ENCODE measurements around the gene ANKS1B. TPM values are rescaled to one million over a fixed set of nuclear protein-coding genes. Genes with fewer than 3 reads are reported as not detected.
"Not testable (repeated sequence)": the region's sequence is repeated elsewhere in the genome, so short reads cannot be mapped to it uniquely, and the experiment has no call there.

The ANKS1B gene
- total RNA-seq, 2 experiments from 2014 or later, result 0.96 to 1.1 TPM

GRCh38 chr12:98786653-98787052, 1198.1 kb downstream of the ANKS1B start:
- no peak for ATAC-seq
- H3K9me3 Mint-ChIP-seq (ENCODE audit: low read depth), result no peaks in the 10 kb centered on the region

GRCh38 chr12:98783420-98783819, 1201.3 kb downstream of the ANKS1B start:
- peaks cover 41% of the 10 kb centered on the region for H3K27me3 Mint-ChIP-seq
- H3K36me3 Mint-ChIP-seq, result no peaks in the 10 kb centered on the region
- H3K4me3 Mint-ChIP-seq, result no peak overlapping the region
- H3K9me3 Mint-ChIP-seq (ENCODE audit: low read depth), result no peaks in the 10 kb centered on the region
- DNase-seq (no peak), ATAC-seq (no peak)
- peaks cover 8% of the 10 kb centered on the region for H3K4me1 Mint-ChIP-seq
- CTCF ChIA-PET, result interaction anchor here (1.8 kb wide), 1 partner anchor 14 kb away, joined by 4 read pairs; no protein-coding TSS in a partner anchor
- H3K27ac Mint-ChIP-seq, result no peak overlapping the region

More at GRCh38 chr12:98786653-98787052, 1198.1 kb downstream of the ANKS1B start:
- Mint-ChIP-seq H3K4me3 (no peak overlapping the region), H3K27ac (no peak overlapping the region), H3K27me3 (peaks cover 47% of the 10 kb centered on the region), H3K4me1 (no peaks in the 10 kb centered on the region), H3K36me3 (no peaks in the 10 kb centered on the region)
- CTCF ChIA-PET, result no interaction called here
- no peak for DNase-seq

GRCh38 chr12:98780261-98780660, 1204.5 kb downstream of the ANKS1B start:
- Mint-ChIP-seq H3K27me3 (peaks cover 31% of the 10 kb centered on the region), H3K4me1 (peaks cover 8% of the 10 kb centered on the region), H3K4me3 (no peak overlapping the region), H3K27ac (no peak overlapping the region), H3K36me3 (no peaks in the 10 kb centered on the region), H3K9me3 (ENCODE audit: low read depth) (no peaks in the 10 kb centered on the region)
- DNase-seq (no peak), ATAC-seq (no peak)
- CTCF ChIA-PET, result no interaction called here

GRCh38 chr12:98772818-98773217, 1211.9 kb downstream of the ANKS1B start:
- H3K36me3 Mint-ChIP-seq, result no peaks in the 10 kb centered on the region
- no peak for ATAC-seq

GRCh38 chr12:98771811-98772752, 1212.7 kb downstream of the ANKS1B start:
- no peak overlapping the region for H3K27ac Mint-ChIP-seq
- ATAC-seq (no peak), DNase-seq (no peak)
- H3K4me3 Mint-ChIP-seq, result no peak overlapping the region
- peaks cover 4% of the 10 kb centered on the region for H3K27me3 Mint-ChIP-seq
- H3K9me3 Mint-ChIP-seq (ENCODE audit: low read depth), result no peaks in the 10 kb centered on the region
- H3K36me3 Mint-ChIP-seq, result no peaks in the 10 kb centered on the region
- H3K4me1 Mint-ChIP-seq, result peaks cover 2% of the 10 kb centered on the region
- CTCF ChIA-PET, result no interaction called here

More at GRCh38 chr12:98772818-98773217, 1211.9 kb downstream of the ANKS1B start:
- H3K4me1 Mint-ChIP-seq, result peaks cover 2% of the 10 kb centered on the region
- no peak overlapping the region for H3K27ac Mint-ChIP-seq
- peaks cover 1% of the 10 kb centered on the region for H3K27me3 Mint-ChIP-seq
- no peak overlapping the region for H3K4me3 Mint-ChIP-seq
- H3K9me3 Mint-ChIP-seq (ENCODE audit: low read depth), result no peaks in the 10 kb centered on the region
- CTCF ChIA-PET, result no interaction called here
- DNase-seq, result no peak

GRCh38 chr12:98770230-98770629, 1214.5 kb downstream of the ANKS1B start:
- H3K4me3 Mint-ChIP-seq, result no peak overlapping the region
- H3K36me3 Mint-ChIP-seq, result no peaks in the 10 kb centered on the region
- ATAC-seq, result no peak
- DNase-seq, result no peak
- peaks cover 2% of the 10 kb centered on the region for H3K4me1 Mint-ChIP-seq
- CTCF ChIA-PET, result interaction anchor here (0.6 kb wide), 1 partner anchor 82 kb away, joined by 4 read pairs; no protein-coding TSS in a partner anchor
- no peaks in the 10 kb centered on the region for H3K9me3 Mint-ChIP-seq (ENCODE audit: low read depth)
- peaks cover 4% of the 10 kb centered on the region for H3K27me3 Mint-ChIP-seq
- H3K27ac Mint-ChIP-seq, result no peak overlapping the region

- no peak overlapping the region for H3K4me3 Mint-ChIP-seq
- H3K27ac Mint-ChIP-seq, result no peak overlapping the region
- peaks cover 10% of the 10 kb centered on the region for H3K27me3 Mint-ChIP-seq
- ATAC-seq, result no peak
- CTCF ChIA-PET, result interaction anchor here (1.0 kb wide), 1 partner anchor 25 kb away, joined by 3 read pairs; no protein-coding TSS in a partner anchor
- no peaks in the 10 kb centered on the region for H3K9me3 Mint-ChIP-seq (ENCODE audit: low read depth)
- no peaks in the 10 kb centered on the region for H3K36me3 Mint-ChIP-seq
- peaks cover 2% of the 10 kb centered on the region for H3K4me1 Mint-ChIP-seq
- DNase-seq, result no peak
Measured at GRCh38 chr12:98769068-98769467, 1215.7 kb downstream of the ANKS1B start.

- Mint-ChIP-seq H3K4me1 (peaks cover 2% of the 10 kb centered on the region), H3K27me3 (peaks cover 17% of the 10 kb centered on the region), H3K4me3 (no peak overlapping the region), H3K36me3 (no peaks in the 10 kb centered on the region), H3K9me3 (ENCODE audit: low read depth) (no peaks in the 10 kb centered on the region), H3K27ac (no peak overlapping the region)
- CTCF ChIA-PET, result no interaction called here
- DNase-seq (no peak), ATAC-seq (no peak)
Measured at GRCh38 chr12:98767248-98767647, 1217.5 kb downstream of the ANKS1B start.

- no peak overlapping the region for H3K4me3 Mint-ChIP-seq
- no peak for DNase-seq
- peaks cover 26% of the 10 kb centered on the region for H3K27me3 Mint-ChIP-seq
- H3K4me1 Mint-ChIP-seq, result no peaks in the 10 kb centered on the region
- no peaks in the 10 kb centered on the region for H3K9me3 Mint-ChIP-seq (ENCODE audit: low read depth)
- ATAC-seq, result no peak
- no peak overlapping the region for H3K27ac Mint-ChIP-seq
- no peaks in the 10 kb centered on the region for H3K36me3 Mint-ChIP-seq
- CTCF ChIA-PET, result no interaction called here
Measured at GRCh38 chr12:98763656-98764055, 1221.1 kb downstream of the ANKS1B start.

GRCh38 chr12:98758331-98758730, 1226.4 kb downstream of the ANKS1B start:
- no peak for DNase-seq
- CTCF ChIA-PET, result no interaction called here
- Mint-ChIP-seq H3K9me3 (ENCODE audit: low read depth) (no peaks in the 10 kb centered on the region), H3K27me3 (peaks cover 16% of the 10 kb centered on the region), H3K36me3 (peaks cover 1% of the 10 kb centered on the region), H3K4me1 (peaks cover 23% of the 10 kb centered on the region), H3K27ac (no peak overlapping the region), H3K4me3 (no peak overlapping the region)
- ATAC-seq, result no peak

- CTCF ChIA-PET, result no interaction called here
- H3K4me3 Mint-ChIP-seq, result no peak overlapping the region
- H3K4me1 Mint-ChIP-seq, result peaks cover 28% of the 10 kb centered on the region
- peaks cover 1% of the 10 kb centered on the region for H3K36me3 Mint-ChIP-seq
- ATAC-seq (no peak), DNase-seq (no peak)
- H3K27ac Mint-ChIP-seq, result no peak overlapping the region
- peaks cover 9% of the 10 kb centered on the region for H3K27me3 Mint-ChIP-seq
- no peaks in the 10 kb centered on the region for H3K9me3 Mint-ChIP-seq (ENCODE audit: low read depth)
Measured at GRCh38 chr12:98757455-98757854, 1227.3 kb downstream of the ANKS1B start.

- not testable (repeated sequence) for H3K9me3 Mint-ChIP-seq (ENCODE audit: low read depth); H3K27ac Mint-ChIP-seq; H3K4me3 Mint-ChIP-seq; ATAC-seq; H3K36me3 Mint-ChIP-seq; H3K27me3 Mint-ChIP-seq; DNase-seq
- CTCF ChIA-PET, result interaction anchor here (1.0 kb wide), 1 partner anchor 14 kb away, joined by 4 read pairs; no protein-coding TSS in a partner anchor
- peaks cover 28% of the 10 kb centered on the region for H3K4me1 Mint-ChIP-seq
Measured at GRCh38 chr12:98755855-98756254, 1228.9 kb downstream of the ANKS1B start.

- H3K27ac Mint-ChIP-seq, result peak overlapping the region; percentile 77
- DNase-seq (peak; percentile 78), ATAC-seq (peak; percentile 96)
- peaks cover 1% of the 10 kb centered on the region for H3K36me3 Mint-ChIP-seq
- CTCF ChIA-PET, result interaction anchor here (1.1 to 6.2 kb wide), 5 partner anchors 11 to 178 kb away, joined by 3 to 40 read pairs (median 4); no protein-coding TSS in a partner anchor
- H3K27me3 Mint-ChIP-seq, result no peaks in the 10 kb centered on the region
- H3K4me1 Mint-ChIP-seq, result peaks cover 28% of the 10 kb centered on the region
- H3K9me3 Mint-ChIP-seq (ENCODE audit: low read depth), result no peaks in the 10 kb centered on the region
- H3K4me3 Mint-ChIP-seq, result peak overlapping the region; percentile 0
Measured at GRCh38 chr12:98754095-98754494, 1230.6 kb downstream of the ANKS1B start.

- ATAC-seq (no peak), DNase-seq (no peak)
- no peak overlapping the region for H3K4me3 Mint-ChIP-seq
- peaks cover 1% of the 10 kb centered on the region for H3K36me3 Mint-ChIP-seq
- H3K9me3 Mint-ChIP-seq (ENCODE audit: low read depth), result no peaks in the 10 kb centered on the region
- H3K27ac Mint-ChIP-seq, result no peak overlapping the region
- peaks cover 28% of the 10 kb centered on the region for H3K4me1 Mint-ChIP-seq
- CTCF ChIA-PET, result interaction anchor here (2.2 to 6.2 kb wide), 3 partner anchors 9 to 28 kb away, joined by 10 to 40 read pairs (median 10); no protein-coding TSS in a partner anchor
- H3K27me3 Mint-ChIP-seq, result no peaks in the 10 kb centered on the region
Measured at GRCh38 chr12:98752726-98753125, 1232.0 kb downstream of the ANKS1B start.

Measured in activated CD8-positive, alpha-beta memory T cell treated with anti-CD3 and anti-CD28 coated beads, Interleukin-2, amount 10 ng/mL, durations not matched to agents 7 days and 5 days (primary cell).